Loucy (cell line): ENCODE data around the gene IL21R.

Experiments used
- H2AFZ ChIP-seq: fragments of 200-600 bp; sonication (generic); 2 replicates; pipeline ENCODE4 v1.6.0; 2016; ENCODE audit warnings: antibody characterized with exemption, mild to moderate bottlenecking, low read length, moderate library complexity
- H3F3A ChIP-seq: fragments of 200-600 bp; 2 replicates; pipeline ENCODE4 v1.6.0; 2016; ENCODE audit warnings: antibody characterized with exemption, low read depth, mild to moderate bottlenecking
- H3K27me3 ChIP-seq: fragments of 200-600 bp; sonication (generic); 2 replicates; pipeline ENCODE4 v1.6.1; 2014; ENCODE audit warnings: low read length, mild to moderate bottlenecking; ENCODE audit not compliant: insufficient read depth, poor library complexity, severe bottlenecking
- H3K36me3 ChIP-seq: fragments of 200-600 bp; sonication (generic); 2 replicates; pipeline ENCODE4 v1.6.1; 2016; ENCODE audit warnings: low read length; ENCODE audit not compliant: insufficient read depth
- H3K4me1 ChIP-seq: fragments of 200-600 bp; sonication (generic); 2 replicates; pipeline ENCODE4 v1.5.1; 2014; ENCODE audit warnings: low read length, mild to moderate bottlenecking; ENCODE audit not compliant: insufficient read depth, poor library complexity, severe bottlenecking
- H3K4me2 ChIP-seq: fragments of 200-600 bp; sonication (generic); 2 replicates; pipeline ENCODE4 v1.6.0; 2014; ENCODE audit warnings: antibody characterized with exemption, low read length, low read depth, mild to moderate bottlenecking; ENCODE audit not compliant: poor library complexity, severe bottlenecking
- H3K4me3 ChIP-seq: fragments of 200-600 bp; sonication (generic); 2 replicates; pipeline ENCODE4 v1.5.1; 2014; ENCODE audit warnings: low read length, mild to moderate bottlenecking, mixed read lengths; ENCODE audit not compliant: poor library complexity, severe bottlenecking
- H3K79me2 ChIP-seq: fragments of 200-600 bp; sonication (generic); 2 replicates; pipeline ENCODE4 v1.6.1; 2014; ENCODE audit warnings: low read length; ENCODE audit not compliant: insufficient read depth
- H3K9ac ChIP-seq: fragments of 200-600 bp; sonication (generic); 2 replicates; pipeline ENCODE4 v1.6.0; 2014; ENCODE audit warnings: mild to moderate bottlenecking, low read depth, low read length, moderate library complexity; ENCODE audit not compliant: poor library complexity, severe bottlenecking
- H3K9me2 ChIP-seq: fragments of 200-600 bp; sonication (generic); replicated peaks from 2 replicates; pipeline ENCODE4 v1.6.1; 2016; ENCODE audit warnings: low read depth, low read length, mixed read lengths
- H3K9me3 ChIP-seq: fragments of 200-600 bp; sonication (generic); 2 replicates; pipeline ENCODE4 v1.6.1; 2014; ENCODE audit warnings: mild to moderate bottlenecking, antibody characterized with exemption, low read length, low read depth; ENCODE audit not compliant: insufficient read depth
- H4K20me1 ChIP-seq: fragments of 200-600 bp; sonication (generic); 2 replicates; pipeline ENCODE4 v1.6.0; 2014; ENCODE audit warnings: antibody characterized with exemption, low read length, mild to moderate bottlenecking; ENCODE audit not compliant: insufficient read depth, poor library complexity, severe bottlenecking
- CTCF ChIP-seq: fragments of 200-600 bp; sonication (generic); conservative IDR thresholded peaks from 2 replicates; pipeline ENCODE4 v1.5.1; 2014; ENCODE audit warnings: mild to moderate bottlenecking, antibody characterized with exemption, low read length
- EZH2phosphoT487 ChIP-seq: fragments of 200-600 bp; IDR thresholded peaks from 2 replicates; pipeline ENCODE4 v1.6.1; 2018; ENCODE audit warnings: antibody characterized with exemption, mild to moderate bottlenecking, moderate library complexity, borderline replicate concordance

IL21R gene

GRCh38 chr16:27374804-27375425 is 27.1 kb upstream of the IL21R start:
- Histone ChIP-seq H3K4me3 (no peak overlapping the region), H3K79me2 (no peaks in the 10 kb centered on the region), H3F3A (no peaks in the 10 kb centered on the region), H3K9ac (no peak overlapping the region), H3K4me2 (no peak overlapping the region), H4K20me1 (no peaks in the 10 kb centered on the region), H3K36me3 (no peaks in the 10 kb centered on the region), H3K27me3 (no peaks in the 10 kb centered on the region), H3K9me2 (no peaks in the 10 kb centered on the region), H3K9me3 (peaks cover under 1% of the 10 kb centered on the region; the same call in 1 of the 2 replicates), H2AFZ (no peak overlapping the region), H3K4me1 (peaks cover 19% of the 10 kb centered on the region)
- TF ChIP-seq EZH2phosphoT487 (no peak), CTCF (peak; percentile 70)

- Histone ChIP-seq H4K20me1 (no peaks in the 10 kb centered on the region), H3K9ac (no peak overlapping the region), H3F3A (no peaks in the 10 kb centered on the region), H3K9me3 (no peaks in the 10 kb centered on the region), H3K79me2 (no peaks in the 10 kb centered on the region), H3K4me2 (no peak overlapping the region), H3K9me2 (no peaks in the 10 kb centered on the region), H3K36me3 (no peaks in the 10 kb centered on the region), H3K4me1 (peaks cover 9% of the 10 kb centered on the region), H3K4me3 (no peak overlapping the region), H3K27me3 (no peaks in the 10 kb centered on the region), H2AFZ (no peak overlapping the region)
- TF ChIP-seq CTCF (no peak), EZH2phosphoT487 (no peak)
Observed at GRCh38 chr16:27377666-27378485, 24.1 kb upstream of the IL21R start.

GRCh38 chr16:27378871-27379481 is 23.0 kb upstream of the IL21R start:
- Histone ChIP-seq H3K9me2 (no peaks in the 10 kb centered on the region), H3K4me3 (no peak overlapping the region), H3F3A (no peaks in the 10 kb centered on the region), H3K79me2 (no peaks in the 10 kb centered on the region), H2AFZ (no peak overlapping the region), H3K4me1 (peaks cover 9% of the 10 kb centered on the region), H3K9ac (no peak overlapping the region), H3K9me3 (no peaks in the 10 kb centered on the region), H3K4me2 (no peak overlapping the region), H4K20me1 (no peaks in the 10 kb centered on the region), H3K36me3 (no peaks in the 10 kb centered on the region), H3K27me3 (no peaks in the 10 kb centered on the region)
- TF ChIP-seq EZH2phosphoT487 (no peak), CTCF (no peak)
